DND-41 (cell line): ENCODE measurements around the gene DCLK1.

ENCODE experiments used
- ATAC-seq: fragments of 200-7000 bp; cut with Tn5 transposase; 3 replicates; pipeline ENCODE4 v1.9.1; 2021; ENCODE audit warnings: low read depth; ENCODE audit not compliant: insufficient read depth
- DNase-seq: peaks from one replicate; pipeline ENCODE4 v3.0.0-alpha.2; 2020
- H2AFZ ChIP-seq: 2 replicates; pipeline ENCODE4 v1.6.0; 2012; ENCODE audit warnings: low read depth, low read length
- H3K27ac ChIP-seq: 2 replicates; pipeline ENCODE4 v1.5.1; 2012; ENCODE audit warnings: low read length, inconsistent platforms
- H3K27me3 ChIP-seq: fragments of 200-600 bp; sonication (generic); 2 replicates; pipeline ENCODE4 v1.6.0; 2012; ENCODE audit warnings: low read length, mild to moderate bottlenecking, inconsistent platforms; ENCODE audit not compliant: insufficient read depth, poor library complexity
- H3K36me3 ChIP-seq: 2 replicates; pipeline ENCODE4 v1.5.1; 2012; ENCODE audit warnings: low read length, inconsistent platforms; ENCODE audit not compliant: insufficient read depth
- H3K4me1 ChIP-seq: 2 replicates; pipeline ENCODE4 v1.5.1; 2012; ENCODE audit warnings: mild to moderate bottlenecking, low read length; ENCODE audit not compliant: insufficient read depth
- H3K4me2 ChIP-seq: 2 replicates; pipeline ENCODE4 v1.6.0; 2012; ENCODE audit warnings: mild to moderate bottlenecking, moderate library complexity, low read length, inconsistent platforms; ENCODE audit not compliant: insufficient read depth
- H3K4me3 ChIP-seq, 2 experiments: fragments of 200-600 bp in 1 of 2; shearing (Covaris generic) in 1 of 2; 2 replicates each; pipeline ENCODE4 v1.5.1; 2012 to 2016; ENCODE audit warnings: inconsistent platforms in 2 of 2, low read length in 2 of 2, mild to moderate bottlenecking in 2 of 2, low read depth in 1 of 2, moderate library complexity in 1 of 2
- H3K79me2 ChIP-seq: 2 replicates; pipeline ENCODE4 v1.6.0; 2012; ENCODE audit warnings: low read length, inconsistent platforms; ENCODE audit not compliant: insufficient read depth
- H3K9ac ChIP-seq: 2 replicates; pipeline ENCODE4 v1.6.0; 2012; ENCODE audit warnings: low read depth, mild to moderate bottlenecking, inconsistent platforms, low read length, moderate library complexity
- H3K9me3 ChIP-seq: 2 replicates; pipeline ENCODE4 v1.5.1; 2012; ENCODE audit warnings: low read length, moderate library complexity, mild to moderate bottlenecking, inconsistent platforms; ENCODE audit not compliant: insufficient read depth, severe bottlenecking
- H4K20me1 ChIP-seq: 2 replicates; pipeline ENCODE4 v1.6.0; 2012; ENCODE audit warnings: low read length; ENCODE audit not compliant: insufficient read depth
- CTCF ChIP-seq: IDR thresholded peaks from 2 replicates; pipeline ENCODE4 v1.5.1; 2012; ENCODE audit warnings: borderline replicate concordance, low read length, moderate library complexity, mild to moderate bottlenecking; ENCODE audit not compliant: poor library complexity, severe bottlenecking; ENCODE audit errors: extremely low read depth
- EZH2 ChIP-seq: IDR thresholded peaks from 3 replicates; pipeline ENCODE4 v1.6.1; 2012; ENCODE audit warnings: borderline replicate concordance, low read depth, mild to moderate bottlenecking, moderate library complexity, low read length, inconsistent platforms; ENCODE audit not compliant: severe bottlenecking

Gene DCLK1

GRCh38 chr13:35767256-35767976 is 363.8 kb downstream of the DCLK1 start:
- no peak for DNase-seq
- H3K79me2 ChIP-seq, result no peaks in the 10 kb centered on the region
- TF ChIP-seq EZH2, result no peak
- TF ChIP-seq CTCF, result no peak
- no peak for ATAC-seq
- no peak overlapping the region for H3K4me3 ChIP-seq
- no peaks in the 10 kb centered on the region for H3K4me1 ChIP-seq
- H2AFZ ChIP-seq, result no peak overlapping the region
- H3K4me2 ChIP-seq, result no peak overlapping the region
- no peak overlapping the region for H3K27ac ChIP-seq
- H3K36me3 ChIP-seq, result no peaks in the 10 kb centered on the region
- no peak overlapping the region for H3K9ac ChIP-seq
- H4K20me1 ChIP-seq, result no peaks in the 10 kb centered on the region
- peaks cover 6% of the 10 kb centered on the region for H3K9me3 ChIP-seq
- H3K27me3 ChIP-seq, result no peaks in the 10 kb centered on the region

- no peak overlapping the region for H2AFZ ChIP-seq
- DNase-seq (no peak), ATAC-seq (no peak)
- no peaks in the 10 kb centered on the region for H4K20me1 ChIP-seq
- no peak overlapping the region for H3K4me2 ChIP-seq
- H3K27me3 ChIP-seq, result no peaks in the 10 kb centered on the region
- H3K4me3 ChIP-seq, result no peak overlapping the region
- no peaks in the 10 kb centered on the region for H3K4me1 ChIP-seq
- H3K9ac ChIP-seq, result no peak overlapping the region
- H3K36me3 ChIP-seq, result no peaks in the 10 kb centered on the region
- H3K27ac ChIP-seq, result no peak overlapping the region
- H3K9me3 ChIP-seq, result peaks cover 12% of the 10 kb centered on the region
- H3K79me2 ChIP-seq, result no peaks in the 10 kb centered on the region
- TF ChIP-seq CTCF (no peak), EZH2 (no peak)
These were observed 364.5 kb downstream of the DCLK1 start for GRCh38 chr13:35766663-35767062.

- no peak overlapping the region for H3K27ac ChIP-seq
- H3K4me2 ChIP-seq, result no peak overlapping the region
- no peak for TF ChIP-seq CTCF
- no peak for TF ChIP-seq EZH2
- no peaks in the 10 kb centered on the region for H3K79me2 ChIP-seq
- no peak overlapping the region for H3K9ac ChIP-seq
- no peaks in the 10 kb centered on the region for H3K27me3 ChIP-seq
- DNase-seq (no peak), ATAC-seq (no peak)
- peaks cover 15% of the 10 kb centered on the region for H3K9me3 ChIP-seq
- H3K4me1 ChIP-seq, result no peaks in the 10 kb centered on the region
- H3K4me3 ChIP-seq, result no peak overlapping the region
- H4K20me1 ChIP-seq, result no peaks in the 10 kb centered on the region
- no peak overlapping the region for H2AFZ ChIP-seq
- no peaks in the 10 kb centered on the region for H3K36me3 ChIP-seq
These were observed 365.2 kb downstream of the DCLK1 start for GRCh38 chr13:35765941-35766340.
